ENCODE data around the gene MAP3K6.
"Not testable (repeated sequence)": the region's sequence is repeated elsewhere in the genome, so short reads cannot be mapped to it uniquely, and the experiment has no call there.

Gene MAP3K6

DNA sequence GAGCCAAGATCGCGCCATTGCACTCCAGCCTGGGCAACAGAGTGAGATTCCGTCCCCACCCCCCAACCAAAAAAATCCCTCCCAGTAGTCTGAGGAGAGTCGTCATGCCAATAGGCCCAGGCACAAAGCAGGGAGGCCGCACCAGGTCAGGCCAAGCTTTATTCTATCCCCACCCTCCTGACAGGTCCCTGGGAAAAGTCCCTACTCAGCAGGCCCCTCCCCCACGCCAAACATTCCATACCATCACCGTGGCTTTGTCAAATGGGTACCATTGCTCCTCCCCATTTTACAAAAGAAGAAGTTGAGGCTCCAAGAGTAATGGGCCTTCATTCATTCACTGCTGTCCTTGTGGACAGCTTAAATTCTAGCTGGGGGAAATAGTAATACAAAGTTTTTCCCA, 31.0 kb upstream of the MAP3K6 start:
- no peak for DNase-seq (ENCODE audit: low read depth, low spot score)

- DNase-seq (ENCODE audit: low read depth, low spot score), result no peak
Measured at GRCh38 chr1:27397110-27397509, 30.3 kb upstream of the MAP3K6 start.

DNA sequence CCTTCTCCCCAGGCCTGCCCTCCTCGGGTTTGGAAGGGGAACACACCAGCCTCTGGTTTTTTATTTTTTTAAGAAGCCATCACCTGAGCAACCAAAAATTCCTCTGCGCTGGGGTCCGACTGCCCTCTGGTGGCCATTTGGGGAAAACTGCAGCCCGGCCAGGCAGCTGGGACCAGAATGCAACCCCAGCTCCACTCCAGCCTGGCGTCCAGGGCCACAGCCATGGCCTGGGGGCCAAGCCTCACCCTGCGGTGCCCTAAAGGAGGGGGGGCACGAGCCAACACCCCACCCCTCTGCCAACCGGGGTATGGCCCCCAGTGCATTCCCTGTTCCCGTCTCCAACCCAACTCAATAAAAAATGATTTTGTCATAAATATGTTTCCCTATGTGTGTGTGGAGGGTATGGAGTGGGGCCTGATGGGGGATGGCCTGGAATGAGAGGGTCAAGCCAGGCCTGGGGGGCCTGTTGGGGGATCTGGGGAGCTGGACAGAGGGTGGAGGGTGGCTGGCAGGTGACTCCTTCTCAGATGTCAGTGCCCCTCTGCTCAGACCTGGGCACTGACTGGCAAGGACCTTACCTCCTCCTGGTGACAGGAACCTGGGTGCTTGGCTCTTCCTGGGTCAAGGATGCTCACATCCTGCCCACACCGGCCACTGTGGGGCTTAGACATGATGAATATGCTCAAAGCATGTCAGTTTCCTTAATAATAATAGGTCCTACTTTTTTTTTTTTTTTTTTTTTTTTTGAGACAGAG, 28.9 kb upstream of the MAP3K6 start:
- DNase-seq (ENCODE audit: low read depth, low spot score), result no peak

- DNase-seq (ENCODE audit: low read depth, low spot score), result no peak
Measured at GRCh38 chr1:27394925-27395324, 28.2 kb upstream of the MAP3K6 start.

DNA sequence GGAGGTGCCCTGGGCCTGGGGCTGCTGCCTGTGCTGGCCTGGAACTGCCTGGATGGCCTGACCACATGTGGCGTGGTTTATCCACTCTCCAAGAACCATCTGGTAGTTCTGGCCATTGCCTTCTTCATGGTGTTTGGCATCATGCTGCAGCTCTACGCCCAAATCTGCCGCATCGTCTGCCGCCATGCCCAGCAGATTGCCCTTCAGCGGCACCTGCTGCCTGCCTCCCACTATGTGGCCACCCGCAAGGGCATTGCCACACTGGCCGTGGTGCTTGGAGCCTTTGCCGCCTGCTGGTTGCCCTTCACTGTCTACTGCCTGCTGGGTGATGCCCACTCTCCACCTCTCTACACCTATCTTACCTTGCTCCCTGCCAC, 27.5 kb upstream of the MAP3K6 start:
- DNase-seq (ENCODE audit: low read depth, low spot score), result no peak

GRCh38 chr1:27393641-27394281, 27.0 kb upstream of the MAP3K6 start:
- no peak for DNase-seq (ENCODE audit: low read depth, low spot score)

GRCh38 chr1:27392778-27393635, 26.2 kb upstream of the MAP3K6 start:
- no peak for DNase-seq (ENCODE audit: low read depth, low spot score)

GRCh38 chr1:27392096-27392777, 25.5 kb upstream of the MAP3K6 start, which contains the start of gene GPR3:
TSS of gene GPR3 (plus strand) at chr1:27392622. CDS start at chr1:27393799, 1,177 bp downstream.
- no peak for DNase-seq (ENCODE audit: low read depth, low spot score)

- DNase-seq (ENCODE audit: low read depth, low spot score), result no peak
Measured at GRCh38 chr1:27391511-27392095, 24.8 kb upstream of the MAP3K6 start.

DNA sequence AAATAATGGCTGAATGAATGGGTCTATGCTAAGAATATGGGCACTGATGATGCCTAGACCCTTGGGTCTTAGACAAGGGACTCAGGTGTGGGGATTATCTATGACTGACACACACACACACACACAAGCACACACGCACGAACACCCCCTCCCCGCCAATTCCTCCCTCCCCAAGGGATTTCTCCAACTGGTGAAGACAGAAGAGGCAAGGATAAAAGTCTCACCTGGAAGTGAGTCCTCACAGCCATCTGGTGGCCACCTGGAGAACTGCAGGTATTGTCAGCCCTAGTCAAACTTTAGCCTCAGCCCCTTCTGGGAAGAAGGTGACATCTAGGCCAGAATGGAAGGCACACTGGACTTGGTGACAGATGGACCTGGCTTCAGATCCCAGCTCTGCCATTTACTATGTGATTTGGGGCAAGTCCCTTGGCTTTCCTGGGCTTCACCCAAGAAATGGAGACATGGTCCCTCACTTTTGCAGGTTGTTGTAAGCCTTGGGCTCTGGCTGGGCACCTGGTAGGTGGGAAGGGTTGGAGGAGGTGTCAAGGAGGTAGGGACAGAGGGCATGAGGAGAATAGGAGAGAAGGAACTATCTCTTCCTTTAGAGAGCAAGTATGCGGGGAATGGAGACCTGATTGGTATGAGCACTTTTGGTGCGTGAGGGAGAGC, 21.7 kb upstream of the MAP3K6 start:
- DNase-seq (ENCODE audit: low read depth, low spot score), result no peak

- not testable (repeated sequence) for DNase-seq (ENCODE audit: low read depth, low spot score)
Measured at GRCh38 chr1:27384797-27385196, 18.0 kb upstream of the MAP3K6 start.

- DNase-seq (ENCODE audit: low read depth, low spot score), result no peak
Measured at GRCh38 chr1:27383661-27384060, 16.9 kb upstream of the MAP3K6 start.

DNA sequence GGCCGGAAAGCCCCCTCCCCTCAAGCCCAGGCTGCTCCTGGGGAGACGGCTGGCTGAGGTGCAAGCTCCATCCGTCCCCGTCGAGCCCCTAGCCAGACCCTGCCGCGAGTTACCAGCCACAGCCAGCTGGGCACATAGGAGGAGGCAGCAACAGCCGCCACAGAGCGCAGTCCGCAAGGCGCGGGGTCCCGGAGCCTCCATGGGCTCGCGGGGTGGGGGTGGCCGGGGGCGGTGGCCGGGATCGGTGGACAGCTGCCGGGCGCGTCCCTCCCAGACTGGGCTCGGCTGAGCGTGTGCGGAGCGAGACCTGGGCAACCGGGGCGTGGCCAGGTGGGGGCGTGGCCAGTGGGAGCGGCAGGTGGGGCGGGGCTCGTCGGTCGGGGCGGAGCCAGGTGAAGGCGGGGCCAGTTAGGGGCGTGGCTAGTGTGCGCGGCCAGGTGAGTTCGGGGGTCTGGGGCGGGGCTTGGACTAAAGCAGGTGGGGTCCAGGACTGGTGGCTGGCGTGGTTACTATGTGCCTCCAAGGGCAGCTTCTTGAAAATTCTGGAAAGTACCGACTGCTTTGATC, 16.4 kb upstream of the MAP3K6 start, which contains the start of gene CD164L2:
Gene CD164L2 (minus strand): TSS at position 295 of the 567 bp plus-strand sequence. CDS start 94 bp downstream, at position 201.
- no peak for DNase-seq (ENCODE audit: low read depth, low spot score)

GRCh38 chr1:27381969-27382762, 15.4 kb upstream of the MAP3K6 start:
- no peak for DNase-seq (ENCODE audit: low read depth, low spot score)

- no peak for DNase-seq (ENCODE audit: low read depth, low spot score)
Measured at GRCh38 chr1:27380766-27381733, 14.3 kb upstream of the MAP3K6 start.

DNA sequence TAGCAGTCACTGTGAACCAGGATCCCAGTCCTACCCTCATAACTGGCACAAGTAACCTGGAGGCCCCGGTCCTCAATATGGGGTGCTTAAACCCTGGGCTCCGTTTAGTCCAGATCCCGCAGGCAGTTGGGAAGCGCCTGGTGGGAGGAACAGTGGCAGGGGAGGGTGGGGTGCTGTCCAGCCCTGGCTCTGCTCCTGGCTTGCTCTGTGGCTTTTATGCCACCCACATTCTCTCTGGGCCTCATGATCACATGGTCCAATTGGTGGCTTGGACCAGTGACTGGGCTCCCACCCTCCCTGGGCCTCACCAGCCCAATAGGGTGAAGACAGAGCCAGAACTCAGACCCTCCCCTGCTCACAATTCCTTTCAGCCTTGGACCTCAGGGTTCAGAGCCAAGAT, 13.5 kb upstream of the MAP3K6 start:
- DNase-seq (ENCODE audit: low read depth, low spot score), result no peak

- DNase-seq (ENCODE audit: low read depth, low spot score), result no peak
Measured at GRCh38 chr1:27379564-27380122, 12.9 kb upstream of the MAP3K6 start.
